ENCODE data around the gene TRIM2. TPM values are rescaled to one million over a fixed set of nuclear protein-coding genes. Genes with fewer than 3 reads are reported as not detected.
"Not testable (repeated sequence)": the region's sequence is repeated elsewhere in the genome, so short reads cannot be mapped to it uniquely, and the experiment has no call there.

The TRIM2 gene
- total RNA-seq, result under 1 TPM; 0.13 to 0.18 TPM

- ChIA-PET POLR2A (no interaction called here), CTCF (interaction anchor here (0.9 to 1.2 kb wide), 2 partner anchors 13 to 44 kb away, joined by 3 to 4 read pairs; no protein-coding TSS in a partner anchor)
- Mint-ChIP-seq H3K4me1 (ENCODE audit: low read depth) (peaks cover 25% of the 10 kb centered on the region), H3K9me3 (ENCODE audit: insufficient read depth) (no peaks in the 10 kb centered on the region), H3K36me3 (ENCODE audit: low read depth) (no peaks in the 10 kb centered on the region), H3K27me3 (ENCODE audit: low read depth) (peaks cover 18% of the 10 kb centered on the region), H3K4me3 (peak within 1 kb of the TSS; percentile 22), H3K27ac (no peak within 1 kb of the TSS)
- no peak for ATAC-seq
- DNase-seq, result no peak
Measured at GRCh38 chr4:153204247-153204671, at the start of gene TRIM2. TSS of gene TRIM2 (plus strand) at chr4:153204443. CDS start at chr4:153204531, 88 bp downstream.

DNA sequence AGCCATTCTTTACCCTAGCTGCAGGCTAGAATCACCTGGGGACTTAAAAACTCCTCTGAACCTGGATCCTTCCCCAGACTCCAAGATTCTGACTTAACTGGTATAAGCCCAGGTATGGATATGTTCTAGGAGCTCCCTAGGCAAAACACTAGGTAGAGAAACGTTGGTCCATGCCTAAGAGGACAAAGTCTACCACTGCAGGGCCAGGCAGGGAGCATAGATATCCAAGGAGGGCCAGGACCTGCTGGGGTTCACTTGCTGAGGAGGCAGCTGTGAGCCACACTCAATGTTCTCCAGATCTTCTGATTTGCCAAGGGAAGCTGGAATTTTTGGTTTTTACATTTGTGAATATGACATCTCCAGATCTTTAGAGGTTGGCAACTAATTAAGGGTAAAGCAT is 48.6 kb upstream of the TRIM2 start:
- Mint-ChIP-seq H3K4me1 (ENCODE audit: low read depth) (peaks cover 30% of the 10 kb centered on the region), H3K27me3 (ENCODE audit: low read depth) (peaks cover 46% of the 10 kb centered on the region), H3K9me3 (ENCODE audit: insufficient read depth) (no peaks in the 10 kb centered on the region), H3K4me3 (no peak overlapping the region), H3K36me3 (ENCODE audit: low read depth) (no peaks in the 10 kb centered on the region), H3K27ac (no peak overlapping the region)
- ATAC-seq, result no peak
- DNase-seq, result no peak
- ChIA-PET CTCF (interaction anchor here (0.6 to 2.1 kb wide), 9 partner anchors 9 to 598 kb away, joined by 3 to 11 read pairs (median 4); no protein-coding TSS in a partner anchor), POLR2A (no interaction called here)

- no peak overlapping the region for H3K4me3 Mint-ChIP-seq
- H3K4me1 Mint-ChIP-seq (ENCODE audit: low read depth), result peaks cover 30% of the 10 kb centered on the region
Measured at GRCh38 chr4:153156263-153156662, 48.0 kb upstream of the TRIM2 start.

GRCh38 chr4:153156721-153157120 is 47.5 kb upstream of the TRIM2 start:
- Mint-ChIP-seq H3K27me3 (ENCODE audit: low read depth) (peaks cover 40% of the 10 kb centered on the region), H3K4me1 (ENCODE audit: low read depth) (peaks cover 27% of the 10 kb centered on the region), H3K36me3 (ENCODE audit: low read depth) (no peaks in the 10 kb centered on the region), H3K27ac (no peak overlapping the region), H3K4me3 (no peak overlapping the region), H3K9me3 (ENCODE audit: insufficient read depth) (no peaks in the 10 kb centered on the region)
- ATAC-seq (no peak), DNase-seq (no peak)
- ChIA-PET POLR2A (no interaction called here), CTCF (interaction anchor here (0.8 to 2.1 kb wide), 5 partner anchors 14 to 487 kb away, joined by 3 to 11 read pairs (median 4); no protein-coding TSS in a partner anchor)

More at GRCh38 chr4:153156263-153156662, 48.0 kb upstream of the TRIM2 start:
- Mint-ChIP-seq H3K9me3 (ENCODE audit: insufficient read depth) (no peaks in the 10 kb centered on the region), H3K36me3 (ENCODE audit: low read depth) (no peaks in the 10 kb centered on the region), H3K27ac (no peak overlapping the region), H3K27me3 (ENCODE audit: low read depth) (peaks cover 42% of the 10 kb centered on the region)
- DNase-seq (peak; percentile 59), ATAC-seq (no peak)
- ChIA-PET CTCF (interaction anchor here (0.6 to 2.1 kb wide), 10 partner anchors 8 to 597 kb away, joined by 3 to 11 read pairs (median 4); no protein-coding TSS in a partner anchor), POLR2A (no interaction called here)

DNA sequence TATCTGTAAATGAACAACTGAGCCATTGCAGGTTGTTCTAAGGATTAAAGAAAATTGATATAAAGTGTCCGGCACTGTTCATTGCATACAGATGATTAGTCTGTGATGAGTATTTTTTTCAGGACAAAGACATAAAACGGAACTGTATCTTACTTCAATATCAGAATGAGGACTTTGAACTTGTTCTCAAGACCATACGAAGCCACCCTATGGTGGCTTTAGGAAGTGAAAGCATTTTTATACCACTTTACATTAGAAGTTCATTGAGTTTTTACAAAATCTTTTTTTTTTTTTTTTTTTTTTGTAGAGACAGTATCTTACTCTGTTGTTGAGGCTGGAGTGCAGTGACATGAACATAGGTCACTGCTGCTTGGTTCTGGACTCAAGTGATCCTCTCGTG is 45.2 kb upstream of the TRIM2 start:
- ATAC-seq (no peak), DNase-seq (no peak)
- peaks cover 11% of the 10 kb centered on the region for H3K4me1 Mint-ChIP-seq (ENCODE audit: low read depth)
- H3K4me3 Mint-ChIP-seq, result no peak overlapping the region
- ChIA-PET CTCF (interaction anchor here (1.0 to 2.2 kb wide), 7 partner anchors 12 to 243 kb away, joined by 3 to 7 read pairs (median 4); partner anchors contain the start of gene TRIM2), POLR2A (no interaction called here)
- peaks cover 34% of the 10 kb centered on the region for H3K27me3 Mint-ChIP-seq (ENCODE audit: low read depth)
- no peaks in the 10 kb centered on the region for H3K36me3 Mint-ChIP-seq (ENCODE audit: low read depth)
- no peak overlapping the region for H3K27ac Mint-ChIP-seq
- no peaks in the 10 kb centered on the region for H3K9me3 Mint-ChIP-seq (ENCODE audit: insufficient read depth)

GRCh38 chr4:153159728-153160221 is 44.5 kb upstream of the TRIM2 start:
- Mint-ChIP-seq H3K4me1 (ENCODE audit: low read depth) (peaks cover 7% of the 10 kb centered on the region), H3K4me3 (no peak overlapping the region), H3K9me3 (ENCODE audit: insufficient read depth) (no peaks in the 10 kb centered on the region), H3K27me3 (ENCODE audit: low read depth) (peaks cover 32% of the 10 kb centered on the region), H3K36me3 (ENCODE audit: low read depth) (no peaks in the 10 kb centered on the region), H3K27ac (no peak overlapping the region)
- CTCF ChIA-PET, result interaction anchor here (1.1 to 1.4 kb wide), 6 partner anchors 17 to 488 kb away, joined by 3 to 6 read pairs (median 4); partner anchors contain the start of gene TRIM2
- POLR2A ChIA-PET, result no interaction called here
- no peak for DNase-seq
- no peak for ATAC-seq

DNA sequence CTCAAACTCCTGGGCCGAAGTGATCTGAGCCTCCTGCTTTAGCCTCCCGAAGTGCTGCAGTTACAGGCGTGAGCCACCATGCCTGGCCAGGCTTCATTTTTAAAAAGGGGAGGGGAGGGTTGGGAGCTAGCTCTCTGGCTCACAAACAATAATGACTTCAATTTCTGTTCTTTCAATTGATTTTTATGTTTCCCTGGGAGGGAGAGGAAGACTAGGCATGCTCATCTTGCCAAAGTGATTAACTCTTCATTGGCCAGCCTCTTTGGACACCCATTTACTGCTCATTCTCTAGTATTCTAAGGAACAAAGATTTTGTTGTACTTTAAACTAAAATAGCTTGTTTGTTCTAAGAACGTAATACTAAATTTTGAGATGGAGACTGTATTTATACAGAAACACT is 43.4 kb upstream of the TRIM2 start:
- POLR2A ChIA-PET, result no interaction called here
- CTCF ChIA-PET, result interaction anchor here (1.1 to 1.3 kb wide), 2 partner anchors 18 to 487 kb away, joined by 3 to 4 read pairs; no protein-coding TSS in a partner anchor

DNA sequence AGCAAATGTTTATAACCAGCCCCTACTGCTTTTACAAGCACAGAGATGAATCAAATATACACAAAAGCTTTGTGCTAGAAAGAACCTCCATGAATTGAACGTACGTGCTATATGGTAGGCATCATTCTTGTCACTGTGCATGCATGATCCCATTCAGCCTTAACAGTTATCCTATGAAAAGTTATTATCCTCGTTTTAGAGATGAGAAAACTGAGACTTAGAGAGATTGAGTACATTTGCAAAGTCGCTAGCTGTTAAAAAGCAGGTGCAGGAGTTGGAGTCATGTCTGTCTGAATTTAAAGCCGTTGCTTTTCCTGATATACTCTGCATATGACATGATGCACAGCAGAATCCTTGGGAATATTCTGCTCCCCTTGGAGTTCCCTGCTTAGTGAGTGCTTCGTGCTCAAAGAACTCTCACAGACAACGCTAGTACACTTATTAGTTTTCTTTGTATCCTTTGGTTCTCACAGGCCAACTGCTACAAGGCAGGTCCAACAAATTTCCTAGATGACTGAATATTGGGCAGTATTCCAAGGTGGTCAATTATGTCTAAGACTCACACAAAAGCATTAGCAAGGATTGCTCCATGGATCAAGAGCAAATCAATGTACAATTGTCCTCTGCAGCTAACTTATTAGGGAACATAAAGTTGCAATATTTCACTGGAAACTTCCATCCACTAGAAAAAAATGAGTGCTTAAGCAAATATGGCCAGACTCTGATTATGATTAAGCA is 42.8 kb upstream of the TRIM2 start:
- ATAC-seq (no peak), DNase-seq (no peak)
- ChIA-PET CTCF (interaction anchor here (1.1 kb wide), 1 partner anchor 19 kb away, joined by 4 read pairs; no protein-coding TSS in a partner anchor), POLR2A (no interaction called here)
- Mint-ChIP-seq H3K4me3 (no peak overlapping the region), H3K9me3 (ENCODE audit: insufficient read depth) (no peaks in the 10 kb centered on the region), H3K27ac (no peak overlapping the region), H3K4me1 (ENCODE audit: low read depth) (peaks cover 2% of the 10 kb centered on the region), H3K27me3 (ENCODE audit: low read depth) (peaks cover 23% of the 10 kb centered on the region), H3K36me3 (ENCODE audit: low read depth) (no peaks in the 10 kb centered on the region)

More for the DNA sequence above, 43.4 kb upstream of the TRIM2 start:
- H3K27me3 Mint-ChIP-seq (ENCODE audit: low read depth), result peaks cover 25% of the 10 kb centered on the region
- H3K9me3 Mint-ChIP-seq (ENCODE audit: insufficient read depth), result no peaks in the 10 kb centered on the region
- no peaks in the 10 kb centered on the region for H3K36me3 Mint-ChIP-seq (ENCODE audit: low read depth)
- DNase-seq (no peak), ATAC-seq (no peak)
- no peak overlapping the region for H3K27ac Mint-ChIP-seq
- H3K4me1 Mint-ChIP-seq (ENCODE audit: low read depth), result peaks cover 7% of the 10 kb centered on the region
- no peak overlapping the region for H3K4me3 Mint-ChIP-seq

DNA sequence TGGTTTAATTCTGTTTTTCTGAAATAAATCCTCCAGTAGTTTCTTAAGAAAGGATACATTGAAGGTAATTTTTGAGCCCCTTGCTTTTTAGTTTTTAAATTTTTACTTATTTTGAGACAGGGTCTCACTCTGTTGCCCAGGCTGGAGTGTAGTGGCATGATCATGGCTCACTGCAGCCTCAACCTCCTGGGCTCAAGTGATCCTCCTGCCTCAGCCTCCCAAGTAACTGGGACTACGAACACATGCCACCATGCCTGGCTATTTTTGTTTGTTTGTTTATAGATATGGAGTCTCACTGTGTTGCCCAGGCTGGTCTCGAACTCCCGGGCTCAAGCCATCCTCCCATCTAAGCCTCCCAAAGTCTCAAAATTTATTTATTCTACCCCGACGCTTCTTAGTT is 39.0 kb upstream of the TRIM2 start:
- CTCF ChIA-PET, result interaction anchor here (1.2 kb wide), 1 partner anchor 9 kb away, joined by 5 read pairs; no protein-coding TSS in a partner anchor
- H3K9me3 Mint-ChIP-seq (ENCODE audit: insufficient read depth); H3K4me3 Mint-ChIP-seq; H3K36me3 Mint-ChIP-seq (ENCODE audit: low read depth); ATAC-seq; H3K27ac Mint-ChIP-seq; H3K4me1 Mint-ChIP-seq (ENCODE audit: low read depth); DNase-seq; POLR2A ChIA-PET: not testable (repeated sequence)
- H3K27me3 Mint-ChIP-seq (ENCODE audit: low read depth), result peaks cover 29% of the 10 kb centered on the region

GRCh38 chr4:153166716-153167501 is 37.3 kb upstream of the TRIM2 start:
- Mint-ChIP-seq H3K4me1 (ENCODE audit: low read depth) (no peaks in the 10 kb centered on the region), H3K9me3 (ENCODE audit: insufficient read depth) (no peaks in the 10 kb centered on the region), H3K27me3 (ENCODE audit: low read depth) (peaks cover 24% of the 10 kb centered on the region), H3K4me3 (no peak overlapping the region), H3K27ac (no peak overlapping the region), H3K36me3 (ENCODE audit: low read depth) (no peaks in the 10 kb centered on the region)
- DNase-seq (no peak), ATAC-seq (no peak)
- ChIA-PET CTCF (no interaction called here), POLR2A (no interaction called here)

- no peak for DNase-seq
- H3K4me1 Mint-ChIP-seq (ENCODE audit: low read depth), result no peaks in the 10 kb centered on the region
- H3K27ac Mint-ChIP-seq, result no peak overlapping the region
- no peaks in the 10 kb centered on the region for H3K9me3 Mint-ChIP-seq (ENCODE audit: insufficient read depth)
- no peak overlapping the region for H3K4me3 Mint-ChIP-seq
- no peak for ATAC-seq
- POLR2A ChIA-PET, result no interaction called here
- CTCF ChIA-PET, result interaction anchor here (0.9 to 1.4 kb wide), 2 partner anchors 11 to 473 kb away, joined by 3 to 7 read pairs; no protein-coding TSS in a partner anchor
- H3K36me3 Mint-ChIP-seq (ENCODE audit: low read depth), result no peaks in the 10 kb centered on the region
- H3K27me3 Mint-ChIP-seq (ENCODE audit: low read depth), result peaks cover 19% of the 10 kb centered on the region
Measured at GRCh38 chr4:153169776-153170175, 34.5 kb upstream of the TRIM2 start.

Data from activated CD8-positive, alpha-beta T cell treated with anti-CD3 and anti-CD28 coated beads, Interleukin-2, amount 10 ng/mL, durations not matched to agents 7 days and 5 days (primary cell).